GM12878 (cell line): ENCODE measurements around the gene RIPK3. TPM values are rescaled to one million over a fixed set of nuclear protein-coding genes. Genes with fewer than 3 reads are reported as not detected.

Experiments
- ATAC-seq: fragments of 200-7000 bp; cut with Tn5 transposase; 3 replicates; pipeline ENCODE4 v1.9.1; 2020; ENCODE audit warnings: mild to moderate bottlenecking, moderate library complexity
- BruUV-seq: library from RNA; stranded (reverse); fragments of 400-500 nt; replicated peaks from 2 replicates; lab custom pipeline; 2021; lab: Mats Ljungman, UMichigan
- CTCF ChIA-PET: fragments of 300-600 bp; sonication (Branson Sonifier 250); formaldehyde crosslinking; extraction: SDS; loops from one replicate; lab custom pipeline; 2021; ENCODE audit warnings: inconsistent platforms; lab: Yijun Ruan, JAX
- POLR2A ChIA-PET: fragments of 350-600 bp; formaldehyde crosslinking; extraction: SDS; loops from one replicate; lab custom pipeline; 2021; ENCODE audit warnings: inconsistent platforms; lab: Charles Lee
- RAD21 ChIA-PET: fragments of 300-600 bp; sonication (Branson Sonifier 250); formaldehyde crosslinking; loops from one replicate; lab custom pipeline; 2023; ENCODE audit warnings: antibody characterized with exemption; ENCODE audit not compliant: unreplicated experiment; lab: Charles Lee
- SMC1A ChIA-PET: fragments of 300-600 bp; sonication (Branson Sonifier 250); formaldehyde crosslinking; loops from one replicate; lab custom pipeline; 2023; ENCODE audit not compliant: unreplicated experiment, uncharacterized antibody; lab: Charles Lee
- DNase-seq: peaks from one replicate; pipeline ENCODE4 v3.0.0-alpha.2; 2011; ENCODE audit warnings: low read depth, low spot score
- FAIRE-seq: peaks from 3 replicates; lab custom pipeline; 2011; peaks lifted over from hg19 to GRCh38; lab: Jason Lieb, UNC
- H2AFZ ChIP-seq: 2 replicates; pipeline ENCODE4 v1.6.0; 2011; ENCODE audit warnings: low read depth, low read length, control low read depth; ENCODE audit not compliant: control insufficient read depth
- H3K27ac ChIP-seq: 2 replicates; pipeline ENCODE4 v1.5.1; 2011; ENCODE audit warnings: control low read depth; ENCODE audit not compliant: control insufficient read depth, insufficient read depth
- H3K27me3 ChIP-seq, 2 experiments: replicated peaks in 1 of 2; 2 replicates each; pipeline versions ENCODE4 v1.6.0 to v1.6.1; 2011; ENCODE audit warnings: low read length in 1 of 2; ENCODE audit not compliant: control insufficient read depth in 2 of 2, insufficient read depth in 2 of 2
- H3K36me3 ChIP-seq, 2 experiments: 2 replicates each; pipeline ENCODE4 v1.5.1; 2011; ENCODE audit warnings: low read length in 1 of 2; ENCODE audit not compliant: control insufficient read depth in 2 of 2, insufficient read depth in 2 of 2
- H3K4me1 ChIP-seq: 2 replicates; pipeline ENCODE4 v1.6.1; 2011; ENCODE audit warnings: mild to moderate bottlenecking, low read length, moderate library complexity, mixed read lengths; ENCODE audit not compliant: control insufficient read depth, insufficient read depth
- H3K4me2 ChIP-seq: 2 replicates; pipeline ENCODE4 v1.6.0; 2011; ENCODE audit warnings: control low read depth; ENCODE audit not compliant: control insufficient read depth, insufficient read depth
- H3K4me3 ChIP-seq: fragments of 200-600 bp; sonication (generic); 2 replicates; pipeline ENCODE4 v1.5.1; 2016
- H3K79me2 ChIP-seq: 2 replicates; pipeline ENCODE4 v1.6.0; 2011; ENCODE audit warnings: low read length; ENCODE audit not compliant: control insufficient read depth, insufficient read depth
- H3K9ac ChIP-seq: 2 replicates; pipeline ENCODE4 v1.8.0; 2011; ENCODE audit warnings: low read length, control low read depth, mixed read lengths; ENCODE audit not compliant: control insufficient read depth, insufficient read depth
- H3K9me3 ChIP-seq: replicated peaks from 3 replicates; pipeline ENCODE4 v1.5.1; 2011; ENCODE audit warnings: mild to moderate bottlenecking, low read length; ENCODE audit not compliant: control insufficient read depth, insufficient read depth
- H4K20me1 ChIP-seq: 2 replicates; pipeline ENCODE4 v1.6.0; 2011; ENCODE audit not compliant: control insufficient read depth, insufficient read depth
- BCLAF1 ChIP-seq: fragments of 450-650 bp; IDR thresholded peaks from 2 replicates; pipeline ENCODE4 v1.6.1; 2017; ENCODE audit warnings: antibody characterized with exemption, mild to moderate bottlenecking, moderate library complexity
- ETV6 ChIP-seq, 2 experiments: fragments of 450-650 bp in 1 of 2; IDR thresholded peaks in 1 of 2; conservative IDR thresholded peaks in 1 of 2; 2 replicates each; pipeline ENCODE4 v1.6.1; 2014; ENCODE audit warnings: antibody characterized with exemption in 1 of 2, borderline replicate concordance in 1 of 2, low read depth in 1 of 2, mild to moderate bottlenecking in 1 of 2, moderate library complexity in 1 of 2
- FOXK2 ChIP-seq: fragments of 450-650 bp; IDR thresholded peaks from 2 replicates; pipeline ENCODE4 v1.6.1; 2017; ENCODE audit warnings: mild to moderate bottlenecking, moderate library complexity
- MLLT1 ChIP-seq: fragments of 450-650 bp; IDR thresholded peaks from 2 replicates; pipeline ENCODE4 v1.6.1; 2016; ENCODE audit warnings: mild to moderate bottlenecking
- MTA2 ChIP-seq: fragments of 450-650 bp; IDR thresholded peaks from 2 replicates; pipeline ENCODE4 v1.6.1; 2016; ENCODE audit warnings: low read depth, mild to moderate bottlenecking, moderate library complexity
- PRDM15 ChIP-seq: fragments of 450-650 bp; formaldehyde crosslinking; IDR thresholded peaks from 2 replicates; pipeline ENCODE4 v1.4.0; 2020; ENCODE audit warnings: mild to moderate bottlenecking, moderate library complexity
- SMARCA5 ChIP-seq: fragments of 450-650 bp; IDR thresholded peaks from 2 replicates; pipeline ENCODE4 v1.6.1; 2017; ENCODE audit warnings: mild to moderate bottlenecking
- SMC3 ChIP-seq: IDR thresholded peaks from 2 replicates; pipeline ENCODE4 v1.6.1; 2011; ENCODE audit warnings: low read length, improper control_type of control experiment, borderline replicate concordance
- ZNF217 ChIP-seq: fragments of 450-650 bp; IDR thresholded peaks from 2 replicates; pipeline ENCODE4 v1.6.1; 2017; ENCODE audit warnings: antibody characterized with exemption, mild to moderate bottlenecking
- WGBS: methylation state at CpG from one replicate; pipeline ENCODE4 v1.1.6; 2016; ENCODE audit warnings: low lambda C conversion rate; ENCODE audit not compliant: insufficient replicate concordance, insufficient coverage; ENCODE audit errors: missing lambda C conversion rate; 5-methylcytosine and 5-hydroxymethylcytosine counted together
- in situ Hi-C: fragments of 300-500 bp; cut with MboI; formaldehyde crosslinking; loops from 9 replicates; pipeline ENCODE4 v1.14.3; 2018; ENCODE audit warnings: mixed read lengths
- intact Hi-C: fragments of 100-400 bp; cut with micrococcal nuclease; formaldehyde crosslinking; loops from one replicate; pipeline ENCODE4 v1.14.2; 2022; ENCODE audit not compliant: unreplicated experiment
- polyA plus RNA-seq, 11 experiments: library from polyadenylated mRNA; depleted of rRNA in 4 of 11; unstranded in 6 of 11; stranded (reverse) in 5 of 11; fragments of >200 nt; fragmentation: Nextera tagmentation in 4 of 11; fragmentation: Illumina TruSeq in 1 of 11; extraction: Ambion mirVana in 4 of 11; extraction: Trizol in 1 of 11; gene quantifications; 1 replicate in 1 of 11; 2 replicates in 10 of 11; pipeline versions ENCODE4 v1.2.1 to v1.2.3, GENCODE V29; 2011 to 2016; ENCODE audit warnings: inconsistent platforms in 2 of 11, missing spikeins in 2 of 11, low read depth in 1 of 11
- total RNA-seq, 4 experiments: library from RNA; depleted of rRNA in 3 of 4; stranded (reverse); fragments of >200 nt in 3 of 4; fragmentation: Illumina TruSeq in 1 of 4; extraction: Trizol in 1 of 4; gene quantifications; 2 replicates each; pipeline versions ENCODE4 v1.2.1 to v1.2.3, GENCODE V29; 2013 to 2021

RIPK3 gene
- total and polyA plus RNA-seq, 10 of the 15 experiments (the other 5 are each of a cell fraction or from before 2014, with no cell fraction given) = 2.0 to 13.6 (median 8.1) TPM

GRCh38 chr14:24365600-24366412, 26.0 kb upstream of the RIPK3 start:
- Histone ChIP-seq H2AFZ (peak overlapping the region; percentile 28; the same call in 1 of the 2 replicates), H4K20me1 (no peaks in the 10 kb centered on the region), H3K4me3 (peak overlapping the region; percentile 31; the same call in 1 of the 2 replicates), H3K27ac (no peak overlapping the region), H3K27me3 (peaks cover 1 to 6% of the 10 kb centered on the region in 2 experiments), H3K9ac (no peak overlapping the region; the same call in 1 of the 2 replicates), H3K4me2 (peak overlapping the region; percentile 83), H3K9me3 (no peaks in the 10 kb centered on the region), H3K36me3 (no peaks in the 10 kb centered on the region), H3K79me2 (no peaks in the 10 kb centered on the region), H3K4me1 (peaks cover 16% of the 10 kb centered on the region)
- RAD21 ChIA-PET = interaction anchor here (0.6 to 2.3 kb wide), 17 partner anchors 17 to 154 kb away, joined by 3 to 122 read pairs (median 5); partner anchors contain the start of genes ADCY4, CBLN3, DHRS1 and KHNYN
- intact Hi-C loops (loop anchor here (1.0 to 5.0 kb wide), 3 partner anchors 34 to 65 kb away; no protein-coding TSS in a partner anchor), in situ Hi-C loops (loop anchor here (5.0 kb wide), 1 partner anchor 66 kb away; no protein-coding TSS in a partner anchor)
- DNase-seq (peak; percentile 38), FAIRE-seq (peak; percentile 90), ATAC-seq (peak; percentile 63)
- POLR2A ChIA-PET = interaction anchor here (0.6 to 2.3 kb wide), 21 partner anchors 9 to 609 kb away, joined by 3 to 61 read pairs (median 4); partner anchors contain the start of genes CBLN3, DCAF11, KHNYN and NRL
- 15% methylated on average over 24 of the region's 28 CpGs for WGBS
- BruUV-seq = TSS peak; percentile 91
- CTCF ChIA-PET = interaction anchor here (0.7 to 2.3 kb wide), 28 partner anchors 8 to 115 kb away, joined by 3 to 163 read pairs (median 4); partner anchors contain the start of genes ADCY4, CBLN3, CIDEB and DHRS1
- SMC1A ChIA-PET = interaction anchor here (0.6 to 2.3 kb wide), 19 partner anchors 8 to 423 kb away, joined by 3 to 79 read pairs (median 5); partner anchors contain the start of genes CBLN3, KHNYN, RIPK3 and SDR39U1
- TF ChIP-seq ETV6 (conservative IDR thresholded peaks at IDR 0.05 in 1 of 2, IDR thresholded peaks at IDR 0.05 in 1 of 2; ENCODE audit: borderline replicate concordance in 1 of 2, low read depth in 1 of 2) = no peak
- TF ChIP-seq SMC3 = peak; percentile 63; the same call in 1 of the 2 replicates
- TF ChIP-seq BCLAF1 = no peak
- TF ChIP-seq PRDM15 (CRISPR knock-in tag) = no peak
- peak; percentile 58; the same call in 1 of the 2 replicates for TF ChIP-seq SMARCA5
- 0 out of 2 replicates have a peak, but pooled peaks have one; percentile 34 for TF ChIP-seq MTA2
- no peak for TF ChIP-seq ZNF217
- TF ChIP-seq FOXK2 = no peak
- 0 out of 2 replicates have a peak, but pooled peaks have one; percentile 36 for TF ChIP-seq MLLT1
